Esophagus squamous epithelium (tissue), 4 donors: ENCODE data around the gene DARS1.

Experiments
- POLR2A ChIP-seq, 4 donors: fragments of 450-650 bp; IDR thresholded peaks; one replicate each; pipeline ENCODE4 v1.6.1; 2017; ENCODE audit warnings: antibody characterized with exemption in 4 of 4, mild to moderate bottlenecking in 4 of 4, moderate library complexity in 3 of 4
- TF ChIP-seq, protein P1 (sequence below), 6 experiments: fragments of 450-650 bp in 4 of 6; fragments of 200-600 bp in 2 of 6; sonication (generic) in 2 of 6; IDR thresholded peaks; one replicate each; pipeline ENCODE4 v1.5.1; 2016 to 2019; ENCODE audit warnings: antibody characterized with exemption in 6 of 6, mild to moderate bottlenecking in 4 of 6, moderate library complexity in 4 of 6

- TF ChIP-seq, protein P1, sequence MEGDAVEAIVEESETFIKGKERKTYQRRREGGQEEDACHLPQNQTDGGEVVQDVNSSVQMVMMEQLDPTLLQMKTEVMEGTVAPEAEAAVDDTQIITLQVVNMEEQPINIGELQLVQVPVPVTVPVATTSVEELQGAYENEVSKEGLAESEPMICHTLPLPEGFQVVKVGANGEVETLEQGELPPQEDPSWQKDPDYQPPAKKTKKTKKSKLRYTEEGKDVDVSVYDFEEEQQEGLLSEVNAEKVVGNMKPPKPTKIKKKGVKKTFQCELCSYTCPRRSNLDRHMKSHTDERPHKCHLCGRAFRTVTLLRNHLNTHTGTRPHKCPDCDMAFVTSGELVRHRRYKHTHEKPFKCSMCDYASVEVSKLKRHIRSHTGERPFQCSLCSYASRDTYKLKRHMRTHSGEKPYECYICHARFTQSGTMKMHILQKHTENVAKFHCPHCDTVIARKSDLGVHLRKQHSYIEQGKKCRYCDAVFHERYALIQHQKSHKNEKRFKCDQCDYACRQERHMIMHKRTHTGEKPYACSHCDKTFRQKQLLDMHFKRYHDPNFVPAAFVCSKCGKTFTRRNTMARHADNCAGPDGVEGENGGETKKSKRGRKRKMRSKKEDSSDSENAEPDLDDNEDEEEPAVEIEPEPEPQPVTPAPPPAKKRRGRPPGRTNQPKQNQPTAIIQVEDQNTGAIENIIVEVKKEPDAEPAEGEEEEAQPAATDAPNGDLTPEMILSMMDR (IDR thresholded peaks at IDR 0.05): no peak
- no peak for TF ChIP-seq POLR2A (IDR thresholded peaks at IDR 0.05)
Observed at GRCh38 chr2:135903650-135904049, 81.8 kb downstream of the DARS1 start.
